Eye (tissue), 1 donor: Measurements from ENCODE around the gene DOK5.

Experiments
- DNase-seq: peaks from one replicate; pipeline ENCODE4 v3.0.0-alpha.2; 2015

Gene DOK5

DNA sequence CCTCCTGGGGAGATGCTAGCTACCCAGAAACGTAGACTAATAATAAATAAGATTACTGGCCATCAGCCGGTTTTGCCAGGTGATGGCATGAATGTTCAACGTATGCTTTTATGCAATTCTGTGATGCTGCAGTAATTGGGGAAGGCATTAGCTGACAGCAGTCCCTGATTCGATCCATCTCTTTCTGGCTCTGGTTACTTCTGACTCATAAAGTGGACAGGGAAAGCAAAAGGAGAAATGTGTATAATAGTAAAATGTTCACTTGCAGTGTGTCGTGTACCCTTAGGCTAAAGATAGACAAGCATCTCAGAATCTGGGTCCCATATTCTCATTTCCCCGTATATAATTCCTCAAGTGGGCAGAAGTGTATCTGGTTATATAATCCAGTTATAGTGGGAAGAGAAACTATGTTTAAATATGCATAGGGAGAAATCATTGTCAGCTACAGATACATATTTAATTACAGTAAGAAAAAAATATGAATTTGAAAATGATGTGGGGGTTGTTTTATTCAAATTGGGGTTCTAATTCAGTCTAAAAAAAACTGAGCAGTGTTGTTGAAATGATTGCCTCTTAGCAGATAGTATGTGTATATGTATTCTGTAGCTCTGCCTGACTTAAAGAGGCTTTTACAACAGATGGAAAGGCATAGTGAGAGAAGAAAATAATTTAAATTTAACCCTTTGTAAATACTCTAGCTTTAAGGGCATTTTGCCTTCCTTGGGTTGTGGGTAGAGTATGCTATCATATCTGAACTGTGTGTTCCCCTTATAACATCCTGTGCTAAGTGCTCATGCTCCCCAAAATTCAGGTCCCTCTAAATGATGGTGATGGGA, 40.6 kb downstream of the DOK5 start:
- no peak for DNase-seq

GRCh38 chr20:54517241-54517975, 42.0 kb downstream of the DOK5 start:
- DNase-seq, result no peak

DNA sequence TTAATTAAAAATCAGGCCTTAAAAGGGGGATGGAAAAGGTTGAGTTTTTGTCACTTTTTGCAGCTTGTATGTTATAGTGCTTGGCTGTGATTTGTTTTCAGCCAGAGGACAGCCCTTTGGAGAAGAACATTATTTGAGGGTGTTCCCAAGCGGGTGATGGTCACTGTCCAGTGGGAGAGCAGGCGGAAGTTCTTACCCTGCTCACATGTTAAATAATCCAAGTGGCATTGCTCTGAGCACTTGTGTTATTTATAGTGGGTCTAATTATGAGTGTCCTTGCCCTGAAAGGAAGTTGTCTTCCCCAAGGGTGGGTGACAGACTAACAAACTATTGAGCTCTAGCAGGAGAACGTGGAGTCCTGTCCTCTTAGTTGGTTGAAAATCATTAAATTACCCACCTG, 49.5 kb downstream of the DOK5 start:
- no peak for DNase-seq

DNA sequence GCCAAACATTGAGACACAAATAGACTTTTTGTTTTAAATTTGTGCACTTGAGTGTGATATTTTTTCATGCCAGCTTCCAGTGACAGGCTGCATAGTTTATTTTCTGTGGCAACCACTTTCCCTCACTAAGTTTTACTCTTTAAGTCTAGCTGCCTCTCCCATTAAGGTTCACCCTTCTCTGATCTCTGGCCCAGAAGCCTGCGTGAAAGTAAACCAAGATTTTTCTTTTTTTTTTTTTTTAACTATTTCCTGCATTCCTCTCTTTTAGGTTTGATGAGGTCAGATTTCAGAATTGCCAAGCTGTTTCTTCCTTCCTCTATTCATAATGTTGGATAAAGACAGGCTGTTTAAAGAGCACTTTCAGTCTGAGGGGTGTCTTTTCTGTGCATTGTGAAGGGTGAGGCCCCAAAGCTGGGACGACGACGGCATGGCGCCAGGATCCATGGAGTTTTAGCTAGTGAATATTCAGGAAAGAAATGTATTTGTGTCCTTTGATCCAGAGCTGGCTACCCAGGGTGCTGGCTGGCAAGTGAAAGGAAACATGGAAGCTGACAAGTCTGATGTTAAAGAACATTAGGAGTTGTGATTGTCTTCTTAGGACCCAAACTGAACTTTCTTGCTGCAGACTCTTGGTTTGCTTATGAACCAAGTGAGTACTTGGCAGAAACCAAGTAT, 50.7 kb downstream of the DOK5 start:
- no peak for DNase-seq

DNA sequence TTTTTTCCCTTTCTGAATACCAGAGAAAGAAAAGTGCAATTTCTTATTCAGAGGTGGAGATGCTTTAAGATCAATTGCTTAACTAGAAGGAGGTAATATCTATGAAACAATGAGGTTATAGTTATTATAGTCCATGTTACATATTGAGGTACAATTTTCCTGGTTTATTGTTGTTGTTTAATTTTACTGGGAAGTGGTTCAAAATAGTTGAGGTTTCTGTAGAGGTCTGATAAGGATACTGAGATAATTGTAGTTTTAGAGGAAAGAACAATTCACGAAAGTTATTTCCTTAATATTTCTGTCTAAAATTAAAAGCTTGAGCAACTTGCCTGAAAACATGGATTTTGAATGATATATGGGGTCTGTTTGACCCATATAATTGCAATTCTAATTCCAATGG, 51.4 kb downstream of the DOK5 start:
- DNase-seq, result no peak

- no peak for DNase-seq
These were observed 57.2 kb downstream of the DOK5 start for GRCh38 chr20:54532573-54532972.

DNA sequence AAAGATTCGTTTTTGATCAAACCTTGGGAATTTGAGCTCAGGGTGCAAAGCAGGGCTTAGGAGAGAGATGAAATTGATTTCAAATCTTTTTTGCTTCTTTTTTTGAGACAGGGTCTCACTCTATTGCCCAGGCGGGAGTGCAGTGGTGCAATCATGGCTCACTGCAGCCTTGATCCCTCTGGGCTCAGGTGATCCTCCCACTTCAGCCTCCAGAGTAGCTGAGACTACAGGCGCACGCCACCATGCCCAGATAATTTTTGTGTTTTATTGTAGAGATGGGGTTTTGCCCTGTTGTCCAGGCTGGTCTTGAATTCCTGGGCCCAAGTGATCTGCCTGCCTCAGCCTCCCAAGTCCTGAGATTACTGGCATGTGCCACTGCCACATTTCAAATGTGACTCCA, 58.7 kb downstream of the DOK5 start:
- no peak for DNase-seq

DNA sequence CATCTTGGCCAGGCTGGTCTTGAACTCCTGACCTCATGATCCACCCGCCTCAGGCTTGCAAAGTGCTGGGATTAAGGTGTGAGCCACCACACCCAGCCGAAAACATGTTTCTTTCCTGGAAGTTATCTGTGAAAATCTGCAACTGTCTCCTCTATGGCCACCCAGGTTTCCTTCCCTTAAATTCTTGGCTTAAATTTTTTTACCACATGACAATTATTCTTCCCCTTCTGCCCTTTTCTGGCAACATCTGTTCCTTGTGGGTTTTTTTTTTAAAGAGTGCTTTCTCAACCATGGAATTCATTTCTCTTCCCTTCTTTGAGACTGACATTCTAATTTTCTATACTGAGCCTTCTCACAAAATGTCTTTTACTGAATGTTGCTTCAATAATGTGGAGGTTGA, 59.6 kb downstream of the DOK5 start:
- DNase-seq, result no peak

DNA sequence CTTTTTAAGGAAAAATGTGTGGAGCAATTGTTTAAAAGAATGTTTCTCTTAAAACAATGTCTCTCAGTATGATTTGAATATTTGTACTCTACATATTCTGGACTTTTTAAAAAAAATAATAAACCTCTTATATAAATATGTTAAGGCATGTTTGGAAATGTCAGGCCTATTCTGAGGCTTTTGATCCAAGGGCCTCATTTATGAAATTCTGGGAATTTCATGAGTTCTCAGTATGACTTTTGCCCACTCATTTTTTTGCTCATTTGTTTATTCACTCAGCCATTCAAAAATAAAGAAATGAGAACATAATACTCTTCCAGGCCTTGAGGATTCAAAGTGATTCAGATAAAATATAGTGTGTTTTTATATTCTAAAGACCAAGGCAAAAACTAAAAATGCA, 60.4 kb downstream of the DOK5 start:
- DNase-seq, result no peak

DNA sequence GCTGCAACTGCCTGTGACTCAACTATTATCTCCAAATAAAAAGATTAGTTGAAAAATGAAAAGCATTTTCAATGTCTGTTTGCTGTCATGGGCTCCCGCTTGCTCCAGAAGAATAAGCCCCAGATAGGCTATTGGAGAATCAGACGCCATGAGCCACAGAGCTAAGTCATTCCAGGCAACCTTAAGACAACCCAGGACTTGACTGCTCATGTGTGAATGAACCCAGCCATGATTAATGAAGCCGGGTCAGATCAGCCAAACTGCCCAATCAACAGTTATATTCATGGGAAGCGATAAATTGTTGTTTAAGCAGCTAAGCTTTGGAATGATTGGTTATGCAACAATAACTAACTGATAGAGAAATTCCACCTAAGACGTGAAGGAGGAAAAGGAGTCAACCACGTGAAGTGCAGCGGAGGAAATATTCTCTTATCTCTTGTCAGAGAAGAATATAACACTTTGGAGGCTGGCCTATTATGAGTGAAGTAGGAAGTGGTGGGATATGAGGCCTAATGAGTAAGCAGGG, 64.2 kb downstream of the DOK5 start:
- no peak for DNase-seq

- no peak for DNase-seq
These were observed 68.0 kb downstream of the DOK5 start for GRCh38 chr20:54543369-54543768.

GRCh38 chr20:54545676-54546358, 70.4 kb downstream of the DOK5 start:
- peak; percentile 21 for DNase-seq

DNA sequence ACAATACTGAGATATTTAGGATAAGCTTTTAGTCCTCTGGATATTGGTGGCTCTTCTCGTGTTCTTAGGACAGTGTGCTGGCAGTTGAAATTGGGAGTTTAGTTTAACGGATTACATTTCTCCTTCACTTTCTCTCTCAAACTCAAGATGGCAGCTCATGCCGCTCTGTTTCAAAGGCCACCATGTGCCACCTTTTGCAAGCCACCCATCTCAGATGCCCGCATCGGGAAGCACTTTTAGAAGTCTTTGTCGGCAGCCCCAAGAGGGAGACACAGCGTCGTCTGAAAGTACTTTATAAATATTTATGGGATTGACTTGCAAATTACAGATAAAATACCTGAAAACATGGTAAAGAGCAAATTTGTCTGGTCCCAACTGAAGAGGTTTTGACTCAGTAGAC, 73.5 kb downstream of the DOK5 start:
- DNase-seq, result no peak

- DNase-seq, result peak; percentile 28
These were observed 74.4 kb downstream of the DOK5 start for GRCh38 chr20:54549658-54550326.

- DNase-seq, result no peak
These were observed 75.5 kb downstream of the DOK5 start for GRCh38 chr20:54550776-54551396.

GRCh38 chr20:54554006-54554405, 78.6 kb downstream of the DOK5 start:
- no peak for DNase-seq

GRCh38 chr20:54555150-54555549, 79.8 kb downstream of the DOK5 start:
- DNase-seq, result no peak

- no peak for DNase-seq
These were observed 81.0 kb downstream of the DOK5 start for GRCh38 chr20:54556406-54556805.

DNA sequence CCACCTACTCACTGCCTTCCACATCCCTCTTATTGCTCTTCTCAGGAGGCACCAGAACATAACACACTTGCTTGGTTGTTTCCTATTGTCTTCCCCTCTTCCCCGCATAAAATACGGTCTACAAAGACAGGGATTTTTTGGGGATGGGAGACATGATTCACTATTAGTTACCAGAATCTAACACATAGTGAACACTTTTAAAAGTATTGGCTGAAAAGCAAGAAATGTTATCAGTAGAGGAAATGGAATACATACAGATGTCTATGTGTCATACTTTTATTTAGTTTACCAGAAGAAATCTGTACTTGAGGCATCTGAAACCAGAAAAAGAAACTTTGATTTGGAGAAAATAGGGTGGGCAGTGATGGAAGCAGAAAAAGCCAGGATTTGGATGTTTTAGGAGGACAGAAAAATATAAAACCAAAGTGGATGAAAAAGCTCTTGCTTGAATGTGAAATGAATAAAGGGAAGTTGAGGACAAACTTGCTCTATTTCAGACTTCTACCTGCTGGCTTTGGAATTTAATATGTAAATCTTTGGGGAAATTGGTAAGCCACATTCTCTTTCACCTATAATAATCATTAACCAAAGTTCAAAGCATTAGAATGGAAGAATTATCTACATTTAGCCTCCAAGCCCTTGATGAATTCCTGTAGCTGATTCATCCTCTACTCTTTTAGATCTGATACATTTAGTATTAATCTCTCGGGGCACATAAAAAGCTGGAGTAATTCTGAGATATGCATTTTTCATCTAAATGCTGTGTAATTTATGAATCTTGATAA, 82.6 kb downstream of the DOK5 start:
- no peak for DNase-seq

GRCh38 chr20:54559890-54560289, 84.5 kb downstream of the DOK5 start:
- DNase-seq, result no peak

DNA sequence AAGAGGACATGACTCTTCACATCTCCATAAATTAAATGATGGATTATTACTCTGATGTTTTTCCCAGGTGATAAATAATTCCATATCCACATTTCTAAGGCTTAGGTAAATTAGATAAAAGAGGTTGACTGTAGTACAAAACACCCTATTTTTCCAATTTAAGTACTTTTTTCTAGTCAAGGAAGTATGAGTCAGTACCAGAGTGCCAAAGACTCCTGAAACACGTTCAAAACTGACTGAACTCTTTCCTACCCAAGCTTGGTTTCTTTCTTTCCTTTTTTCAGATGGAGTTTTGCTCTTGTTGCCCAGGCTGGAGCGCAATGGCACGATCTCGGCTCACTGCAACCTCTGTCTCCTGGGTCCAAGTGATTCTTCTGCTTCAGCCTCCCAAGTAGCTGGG, 85.0 kb downstream of the DOK5 start:
- no peak for DNase-seq
